ENCODE data around the gene NAALADL2.
"Not testable (repeated sequence)": the region's sequence is repeated elsewhere in the genome, so short reads cannot be mapped to it uniquely, and the experiment has no call there.

The NAALADL2 gene

GRCh38 chr3:175391601-175392000 lies 532.5 kb downstream of the NAALADL2 start:
- no peak for DNase-seq

DNA sequence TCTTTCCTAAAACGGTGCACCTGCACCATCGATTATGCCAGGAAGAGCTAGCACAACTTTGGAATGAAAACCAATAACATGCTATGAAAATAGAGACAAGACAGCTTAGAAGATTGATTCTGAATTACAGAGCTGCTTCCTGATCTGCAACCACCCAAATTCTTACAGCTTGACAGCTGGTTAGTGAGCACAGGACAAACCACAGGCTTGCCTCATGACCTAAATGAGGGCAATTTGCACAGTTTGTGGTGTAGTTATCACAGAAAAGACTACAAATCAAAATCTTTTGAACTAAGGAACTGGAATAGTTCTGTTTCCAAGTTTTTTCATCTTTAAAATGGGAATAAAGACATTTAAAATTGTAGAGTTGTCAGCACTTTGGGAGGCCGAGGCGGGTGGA lies 533.5 kb downstream of the NAALADL2 start:
- DNase-seq, result no peak

DNA sequence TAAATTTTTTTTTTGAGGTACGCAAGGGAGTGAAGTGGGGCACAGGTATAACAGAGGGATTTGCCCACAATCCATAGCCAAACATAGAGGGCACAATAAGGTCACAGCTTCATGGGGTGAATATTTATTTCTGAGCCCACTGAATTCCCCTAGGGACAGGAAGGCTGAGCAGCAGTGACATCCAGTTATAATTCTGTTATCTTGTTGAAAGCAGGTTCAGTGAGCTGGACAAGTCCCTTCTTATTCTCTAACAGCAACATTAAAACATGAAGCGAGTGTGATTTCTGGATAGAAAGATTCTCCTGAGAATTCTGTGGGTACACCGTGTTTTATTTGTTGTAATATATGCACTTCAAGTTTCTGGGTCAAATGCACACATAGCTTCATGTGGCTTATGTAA lies 538.2 kb downstream of the NAALADL2 start:
- DNase-seq, result no peak

DNA sequence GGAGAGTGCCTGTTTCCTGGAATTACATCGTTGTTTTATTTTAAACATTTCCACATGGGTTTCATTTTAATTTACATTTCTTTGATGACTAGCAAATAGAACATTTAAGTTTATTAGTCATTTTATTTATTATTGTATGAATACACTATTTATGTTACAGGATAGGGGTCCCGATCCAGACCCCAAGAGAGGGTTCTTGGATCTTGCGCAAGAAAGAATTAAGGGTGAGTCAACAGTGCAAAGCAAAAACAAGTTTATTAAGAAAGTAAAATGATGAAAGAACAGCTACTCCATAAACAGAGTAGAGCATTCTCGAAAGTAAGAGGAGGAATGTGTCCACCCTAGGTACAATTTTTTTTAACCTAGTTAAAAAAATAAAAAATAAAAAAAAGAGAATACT lies 539.5 kb downstream of the NAALADL2 start:
- DNase-seq, result no peak

GRCh38 chr3:175399156-175399840 lies 540.2 kb downstream of the NAALADL2 start:
- no peak for DNase-seq

GRCh38 chr3:175404027-175404426 lies 544.9 kb downstream of the NAALADL2 start:
- DNase-seq, result no peak

- no peak for DNase-seq
Measured at GRCh38 chr3:175404621-175405020, 545.5 kb downstream of the NAALADL2 start.

- no peak for DNase-seq
Measured at GRCh38 chr3:175410251-175410650, 551.1 kb downstream of the NAALADL2 start.

- DNase-seq, result no peak
Measured at GRCh38 chr3:175411405-175411804, 552.3 kb downstream of the NAALADL2 start.

- no peak for DNase-seq
Measured at GRCh38 chr3:175411946-175412345, 552.8 kb downstream of the NAALADL2 start.

GRCh38 chr3:175413926-175414325 lies 554.8 kb downstream of the NAALADL2 start:
- DNase-seq, result no peak

DNA sequence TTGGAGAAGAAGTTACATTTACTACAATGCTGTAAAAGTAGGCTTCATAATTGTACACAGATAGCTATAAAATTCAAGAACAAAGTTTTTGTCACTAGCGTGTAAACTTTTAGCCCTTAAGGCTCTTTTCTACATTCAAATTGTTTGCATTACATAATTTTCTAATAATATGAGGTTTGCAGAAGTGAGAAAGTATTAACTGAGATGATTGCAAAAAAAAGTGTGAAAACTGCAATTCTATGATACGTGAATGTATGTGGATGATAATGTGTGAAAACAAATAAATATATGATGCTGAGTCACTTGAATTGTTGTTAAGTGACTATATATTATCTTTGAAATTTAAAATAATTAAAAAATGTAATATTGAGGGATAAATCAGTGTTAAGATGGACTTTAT lies 557.5 kb downstream of the NAALADL2 start:
- no peak for DNase-seq

DNA sequence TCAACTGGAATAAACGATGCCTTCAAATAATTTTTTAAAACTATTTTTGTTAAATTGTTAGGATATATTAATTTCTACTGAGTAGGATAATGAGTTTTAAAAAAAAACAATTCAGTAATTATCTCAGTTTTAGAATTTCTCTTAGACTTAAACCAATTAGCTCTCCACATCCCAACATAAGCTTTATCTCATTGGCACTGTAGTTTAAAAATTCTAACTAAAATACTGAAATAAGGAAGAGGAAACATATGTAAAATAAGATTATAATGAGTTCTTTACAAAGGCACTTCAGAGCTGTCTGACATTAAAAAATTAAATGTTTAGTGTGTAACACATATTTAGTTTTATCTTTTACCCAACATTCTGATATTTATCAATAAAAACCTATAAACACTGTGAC lies 558.3 kb downstream of the NAALADL2 start:
- DNase-seq, result no peak

- DNase-seq, result no peak
Measured at GRCh38 chr3:175421902-175422301, 562.8 kb downstream of the NAALADL2 start.

- no peak for DNase-seq
Measured at GRCh38 chr3:175422744-175423143, 563.6 kb downstream of the NAALADL2 start.

- not testable (repeated sequence) for DNase-seq
Measured at GRCh38 chr3:175423848-175424247, 564.7 kb downstream of the NAALADL2 start.

- no peak for DNase-seq
Measured at GRCh38 chr3:175426805-175427204, 567.7 kb downstream of the NAALADL2 start.

GRCh38 chr3:175428466-175428865 lies 569.3 kb downstream of the NAALADL2 start:
- DNase-seq, result no peak

DNA sequence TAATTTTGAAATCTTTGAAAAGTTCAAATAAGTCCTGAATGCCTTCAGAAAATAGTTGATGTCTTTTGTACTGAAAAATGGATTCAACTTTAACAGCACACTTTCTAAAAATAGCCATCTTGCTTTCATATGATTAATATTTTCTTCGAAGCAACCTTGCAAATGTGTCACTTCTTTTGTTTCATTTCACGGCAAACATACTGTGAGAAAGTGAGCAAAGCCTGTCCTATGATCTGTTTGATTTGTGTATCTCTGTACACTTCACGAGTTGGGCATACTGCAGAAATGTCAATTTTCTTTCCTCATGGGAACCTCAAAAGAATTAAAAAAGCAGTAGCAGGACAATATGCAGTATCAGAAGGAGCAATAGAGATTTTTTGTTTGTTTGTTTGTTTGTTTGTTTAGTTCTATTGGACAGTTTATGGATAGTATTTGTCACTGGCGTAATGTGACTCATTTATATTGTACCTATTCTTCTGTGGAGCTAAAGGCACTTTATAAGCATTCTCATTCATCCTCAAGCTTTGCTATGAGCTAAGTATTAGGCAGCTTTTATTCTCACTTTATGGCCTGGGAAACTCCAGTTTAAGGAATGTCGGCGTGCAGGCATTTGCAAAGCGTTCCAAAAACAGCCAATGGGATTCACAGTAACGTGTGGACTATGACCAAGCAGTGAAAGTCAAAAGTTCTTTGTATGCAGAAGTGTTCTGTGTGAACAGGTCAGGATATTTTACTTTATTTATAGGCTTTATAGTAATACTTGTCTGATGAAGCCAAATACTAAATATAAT lies 572.0 kb downstream of the NAALADL2 start:
- no peak for DNase-seq

- no peak for DNase-seq
Measured at GRCh38 chr3:175432376-175433025, 573.4 kb downstream of the NAALADL2 start.

DNA sequence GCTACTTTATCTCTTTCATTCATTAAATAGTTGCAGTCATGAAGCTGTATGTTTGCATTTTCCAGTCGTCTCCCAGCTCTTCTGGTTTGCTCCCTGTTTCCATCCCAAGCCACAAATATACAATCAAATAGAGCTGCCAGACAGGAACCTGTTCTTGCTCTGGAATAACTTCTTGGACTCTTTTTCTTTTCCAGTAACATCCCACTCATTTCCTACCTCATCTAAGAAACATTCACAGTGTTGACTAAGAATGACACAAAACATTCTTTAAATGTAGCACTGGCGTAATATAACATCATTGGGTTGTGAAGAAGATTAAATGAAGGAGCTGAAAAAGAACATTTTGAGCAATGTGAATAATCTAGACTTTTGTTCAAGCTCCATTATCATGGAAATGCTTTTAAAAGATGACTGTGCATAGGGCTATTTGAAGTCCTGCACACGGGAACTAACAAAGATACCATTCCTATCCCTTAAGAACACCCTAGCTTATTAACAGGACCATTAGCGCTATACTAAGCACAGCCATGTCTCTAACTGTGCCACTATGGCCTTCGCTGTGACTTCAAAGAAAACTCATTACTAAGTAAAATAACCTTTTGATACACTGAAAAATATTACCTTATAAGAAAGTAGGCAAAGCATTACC lies 574.0 kb downstream of the NAALADL2 start:
- no peak for DNase-seq

GRCh38 chr3:175434561-175434960 lies 575.4 kb downstream of the NAALADL2 start:
- DNase-seq, result no peak

- no peak for DNase-seq
Measured at GRCh38 chr3:175443682-175444081, 584.5 kb downstream of the NAALADL2 start.
